GM19239 (cell line): ENCODE measurements around the gene HOXB8.

ENCODE experiments used
- DNase-seq: peaks from one replicate; pipeline ENCODE4 v3.0.0; 2011; ENCODE audit warnings: low spot score; ENCODE audit not compliant: insufficient read length
- FAIRE-seq: peaks from 2 replicates; lab custom pipeline; 2011; peaks lifted over from hg19 to GRCh38; lab: Jason Lieb, UNC

HOXB8 gene

GRCh38 chr17:48625495-48626244, 10.6 kb upstream of the HOXB8 start:
- FAIRE-seq (peak; percentile 79), DNase-seq (no peak)

- no peak for FAIRE-seq
- DNase-seq, result no peak
Measured at GRCh38 chr17:48624544-48625494, 9.7 kb upstream of the HOXB8 start.

- no peak for FAIRE-seq
Measured at GRCh38 chr17:48624118-48624517, 9.0 kb upstream of the HOXB8 start.

GRCh38 chr17:48623583-48623982, 8.5 kb upstream of the HOXB8 start:
- no peak for DNase-seq
- no peak for FAIRE-seq

More at GRCh38 chr17:48624118-48624517, 9.0 kb upstream of the HOXB8 start:
- no peak for DNase-seq

GRCh38 chr17:48622857-48623256, 7.8 kb upstream of the HOXB8 start:
- DNase-seq, result no peak
- FAIRE-seq, result no peak

- FAIRE-seq, result no peak
- no peak for DNase-seq
Measured at GRCh38 chr17:48621410-48622392, 6.6 kb upstream of the HOXB8 start.

- FAIRE-seq (no peak), DNase-seq (no peak)
Measured at GRCh38 chr17:48620461-48621139, 5.5 kb upstream of the HOXB8 start.

GRCh38 chr17:48619826-48620449, 4.8 kb upstream of the HOXB8 start:
- DNase-seq, result no peak
- no peak for FAIRE-seq

- FAIRE-seq, result peak; percentile 89
- DNase-seq, result peak; percentile 95
Measured at GRCh38 chr17:48618256-48618896, 3.3 kb upstream of the HOXB8 start.

GRCh38 chr17:48617471-48618255, 2.6 kb upstream of the HOXB8 start:
- FAIRE-seq (no peak), DNase-seq (no peak)

- no peak for DNase-seq
- no peak for FAIRE-seq
Measured at GRCh38 chr17:48616717-48617470, 1.8 kb upstream of the HOXB8 start.

GRCh38 chr17:48615963-48616716, 1.0 kb upstream of the HOXB8 start:
- DNase-seq (no peak), FAIRE-seq (no peak)

GRCh38 chr17:48613862-48614694, 1.0 kb downstream of the HOXB8 start:
- no peak for DNase-seq
- FAIRE-seq, result peak; percentile 37

GRCh38 chr17:48612854-48613691, 2.0 kb downstream of the HOXB8 start:
- DNase-seq, result peak; percentile 74
- FAIRE-seq, result peak; percentile 88

- no peak for DNase-seq
- no peak for FAIRE-seq
Measured at GRCh38 chr17:48612456-48612853, 2.6 kb downstream of the HOXB8 start.
